Lower lobe of right lung (tissue), 2 donors: ENCODE data around the gene SLC4A4. TPM values are rescaled to one million over a fixed set of nuclear protein-coding genes. Genes with fewer than 3 reads are reported as not detected.

ENCODE experiments used
- ATAC-seq, 2 donors: fragments of 200-7000 bp; cut with Tn5 transposase; one replicate each; pipeline ENCODE4 v1.9.1; 2020 to 2022; ENCODE audit warnings: mild to moderate bottlenecking in 2 of 2, moderate library complexity in 2 of 2
- DNase-seq: peaks from one replicate; pipeline ENCODE4 v3.0.0-alpha.2; 2020
- H3K27ac ChIP-seq: fragments of 200-600 bp; one replicate; pipeline ENCODE4 v1.8.0; 2022
- H3K27me3 ChIP-seq: fragments of 200-600 bp; one replicate; pipeline ENCODE4 v1.8.0; 2022; ENCODE audit warnings: low read depth
- H3K36me3 ChIP-seq: fragments of 200-600 bp; one replicate; pipeline ENCODE4 v1.8.0; 2022; ENCODE audit warnings: mild to moderate bottlenecking
- H3K4me1 ChIP-seq: fragments of 200-600 bp; one replicate; pipeline ENCODE4 v1.8.0; 2022
- H3K4me3 ChIP-seq: fragments of 200-600 bp; one replicate; pipeline ENCODE4 v1.8.0; 2022; ENCODE audit warnings: mild to moderate bottlenecking
- H3K9me3 ChIP-seq: fragments of 200-600 bp; one replicate; pipeline ENCODE4 v1.8.0; 2022
- intact Hi-C: fragments of 100-400 bp; cut with DNase I; formaldehyde crosslinking; loops from one replicate; pipeline ENCODE4 v1.11.0; 2022
- total RNA-seq: library from RNA; stranded (reverse); fragmentation: NEBNext Ultra II Directional; extraction: Animal tissue kit (Norgen Biotek cat#: 25700); gene quantifications from one replicate; pipeline ENCODE4 v1.2.1, GENCODE V29; 2021
- TF ChIP-seq, protein P1 (sequence below): fragments of 200-600 bp; IDR thresholded peaks from one replicate; pipeline ENCODE4 v1.8.0; 2022; ENCODE audit warnings: antibody characterized with exemption, mild to moderate bottlenecking
- donor health status: DM: no; HTN: yes; CAD: no; lungs with severe emphysema.

SLC4A4 gene
- total RNA-seq, 1 donor from 2014 or later, result 18.8 TPM

DNA sequence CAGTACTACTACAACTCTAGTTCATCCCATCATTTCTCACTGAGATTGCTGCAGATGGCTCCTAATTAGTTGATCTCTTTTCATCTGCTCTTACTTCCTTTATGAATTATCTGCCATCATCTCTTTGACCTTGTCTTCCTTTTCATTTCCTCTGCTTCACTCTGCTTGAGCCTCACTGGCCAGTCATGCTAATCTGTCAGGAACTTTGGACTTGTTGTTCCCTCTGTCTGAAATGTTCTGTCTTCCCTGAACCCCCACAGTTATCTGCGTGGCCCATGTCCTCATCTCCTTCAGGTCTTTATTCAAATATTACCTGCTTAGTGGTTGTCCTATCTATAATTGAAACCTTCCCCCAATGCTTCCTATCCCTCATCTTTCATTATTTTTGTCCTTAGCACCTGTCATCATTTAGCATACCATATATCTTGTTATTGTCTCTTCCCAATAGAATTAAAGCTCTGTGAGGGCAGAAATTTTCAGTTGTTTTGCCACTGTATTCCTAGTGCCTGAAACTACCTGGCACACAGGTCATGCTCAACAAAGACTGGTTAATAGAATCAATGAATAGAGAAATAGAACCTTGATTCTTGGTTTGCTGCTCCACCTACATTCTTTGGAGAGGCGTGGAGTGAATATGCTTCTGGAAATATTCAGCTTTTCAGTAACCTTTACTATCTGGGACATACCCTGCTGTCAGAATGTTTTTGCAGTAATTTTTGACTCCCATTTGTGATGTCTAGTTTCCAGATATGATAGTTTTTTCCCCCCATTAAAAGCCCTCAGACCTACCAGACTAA lies 5.0 kb downstream of the SLC4A4 start:
- H3K4me3 ChIP-seq, result no peak overlapping the region
- TF ChIP-seq, protein P1, sequence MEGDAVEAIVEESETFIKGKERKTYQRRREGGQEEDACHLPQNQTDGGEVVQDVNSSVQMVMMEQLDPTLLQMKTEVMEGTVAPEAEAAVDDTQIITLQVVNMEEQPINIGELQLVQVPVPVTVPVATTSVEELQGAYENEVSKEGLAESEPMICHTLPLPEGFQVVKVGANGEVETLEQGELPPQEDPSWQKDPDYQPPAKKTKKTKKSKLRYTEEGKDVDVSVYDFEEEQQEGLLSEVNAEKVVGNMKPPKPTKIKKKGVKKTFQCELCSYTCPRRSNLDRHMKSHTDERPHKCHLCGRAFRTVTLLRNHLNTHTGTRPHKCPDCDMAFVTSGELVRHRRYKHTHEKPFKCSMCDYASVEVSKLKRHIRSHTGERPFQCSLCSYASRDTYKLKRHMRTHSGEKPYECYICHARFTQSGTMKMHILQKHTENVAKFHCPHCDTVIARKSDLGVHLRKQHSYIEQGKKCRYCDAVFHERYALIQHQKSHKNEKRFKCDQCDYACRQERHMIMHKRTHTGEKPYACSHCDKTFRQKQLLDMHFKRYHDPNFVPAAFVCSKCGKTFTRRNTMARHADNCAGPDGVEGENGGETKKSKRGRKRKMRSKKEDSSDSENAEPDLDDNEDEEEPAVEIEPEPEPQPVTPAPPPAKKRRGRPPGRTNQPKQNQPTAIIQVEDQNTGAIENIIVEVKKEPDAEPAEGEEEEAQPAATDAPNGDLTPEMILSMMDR, result no peak
- no peaks in the 10 kb centered on the region for H3K4me1 ChIP-seq
- no peaks in the 10 kb centered on the region for H3K9me3 ChIP-seq
- DNase-seq (no peak), ATAC-seq (no peak)
- H3K27me3 ChIP-seq, result no peaks in the 10 kb centered on the region
- H3K36me3 ChIP-seq, result no peaks in the 10 kb centered on the region
- H3K27ac ChIP-seq, result no peak overlapping the region
- intact Hi-C loops, result no loop called here

DNA sequence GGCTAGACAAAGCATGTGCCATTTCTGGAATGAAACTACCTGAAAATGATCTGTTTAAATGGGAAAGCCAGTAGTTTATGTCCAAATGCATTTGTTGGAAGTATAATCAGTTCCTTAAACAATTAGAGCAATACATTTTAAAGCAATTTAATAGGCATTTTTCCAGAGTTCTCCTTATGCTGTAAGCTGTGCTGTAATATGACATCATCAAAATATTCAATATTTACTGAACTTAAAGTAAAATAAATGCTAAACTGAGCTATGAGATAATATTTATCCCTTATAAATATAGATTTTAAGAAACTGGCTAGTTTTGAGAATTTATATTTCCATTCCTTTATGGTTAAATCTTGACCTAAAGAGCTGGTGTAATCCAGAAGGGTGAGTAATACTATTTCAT lies 7.9 kb downstream of the SLC4A4 start:
- no peak overlapping the region for H3K4me3 ChIP-seq
- intact Hi-C loops, result no loop called here
- TF ChIP-seq, protein P1, result no peak

DNA sequence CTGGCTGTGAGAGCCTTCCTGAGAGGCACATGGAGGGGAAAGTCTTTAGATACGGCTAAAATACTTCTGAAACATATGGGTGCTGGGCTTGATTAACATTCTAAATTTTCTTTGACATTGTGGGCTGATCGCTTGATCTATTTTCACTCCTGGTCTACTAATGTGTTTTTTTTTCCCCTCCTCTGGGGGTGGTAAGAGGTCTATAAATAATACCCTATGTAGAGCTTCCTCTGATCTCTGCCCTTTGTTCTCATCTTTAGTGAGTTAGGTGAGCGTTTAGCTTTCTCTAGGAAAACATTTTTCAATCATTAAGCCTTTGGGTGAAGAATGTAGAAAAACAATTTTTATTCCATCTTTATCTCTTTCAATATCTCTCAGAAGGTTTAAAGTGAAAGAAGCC lies 9.8 kb downstream of the SLC4A4 start:
- no peaks in the 10 kb centered on the region for H3K9me3 ChIP-seq
- H3K27ac ChIP-seq, result no peak overlapping the region
- intact Hi-C loops, result no loop called here
- no peaks in the 10 kb centered on the region for H3K27me3 ChIP-seq
- TF ChIP-seq, protein P1, result no peak
- H3K4me1 ChIP-seq, result no peaks in the 10 kb centered on the region
- ATAC-seq (no peak), DNase-seq (no peak)
- no peaks in the 10 kb centered on the region for H3K36me3 ChIP-seq
- no peak overlapping the region for H3K4me3 ChIP-seq

More for the DNA sequence above, 7.9 kb downstream of the SLC4A4 start:
- no peaks in the 10 kb centered on the region for H3K27me3 ChIP-seq
- ATAC-seq (no peak), DNase-seq (no peak)
- H3K4me1 ChIP-seq, result no peaks in the 10 kb centered on the region
- no peaks in the 10 kb centered on the region for H3K9me3 ChIP-seq
- H3K27ac ChIP-seq, result no peak overlapping the region
- no peaks in the 10 kb centered on the region for H3K36me3 ChIP-seq

DNA sequence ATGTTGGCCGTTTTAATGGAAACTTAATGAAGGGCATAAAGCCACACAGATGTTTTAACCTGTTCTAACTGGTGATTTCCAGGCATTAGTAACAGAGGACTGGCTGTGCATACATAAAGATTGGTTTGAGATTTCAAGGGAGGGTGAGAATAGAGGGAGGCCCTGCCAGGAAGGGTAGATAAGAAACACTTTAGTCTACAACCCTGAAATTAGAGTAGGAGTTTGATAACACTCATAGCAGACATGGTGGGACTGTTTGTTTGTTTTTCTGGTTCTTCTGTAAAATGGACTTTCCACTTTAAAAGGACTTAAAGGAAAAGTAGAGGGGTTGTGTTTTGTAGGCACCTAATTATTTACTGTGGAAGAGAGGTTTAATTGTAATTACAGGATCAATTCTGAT lies 16.2 kb downstream of the SLC4A4 start:
- intact Hi-C loops, result no loop called here
- ATAC-seq (no peak), DNase-seq (no peak)
- Histone ChIP-seq H3K9me3 (no peaks in the 10 kb centered on the region), H3K27ac (no peak overlapping the region), H3K4me1 (no peaks in the 10 kb centered on the region), H3K27me3 (no peaks in the 10 kb centered on the region), H3K4me3 (no peak overlapping the region), H3K36me3 (no peaks in the 10 kb centered on the region)
- TF ChIP-seq, protein P1, result no peak

- DNase-seq (no peak), ATAC-seq (no peak)
- Histone ChIP-seq H3K27me3 (no peaks in the 10 kb centered on the region), H3K4me1 (no peaks in the 10 kb centered on the region), H3K36me3 (no peaks in the 10 kb centered on the region), H3K27ac (no peak overlapping the region), H3K4me3 (no peak overlapping the region), H3K9me3 (no peaks in the 10 kb centered on the region)
- TF ChIP-seq, protein P1, result no peak
- intact Hi-C loops, result no loop called here
These were observed 17.2 kb downstream of the SLC4A4 start for GRCh38 chr4:71355971-71356370.
